Progenitor cell of endocrine pancreas (in vitro differentiated cells): ENCODE results near the gene DDX56. TPM values are rescaled to one million over a fixed set of nuclear protein-coding genes. Genes with fewer than 3 reads are reported as not detected.

Experiments
- DNase-seq: peaks from one replicate; pipeline ENCODE4 v3.0.0; 2021; ENCODE audit warnings: low spot score; ENCODE audit not compliant: unreplicated experiment
- H3K27ac Mint-ChIP-seq: 2 replicates; pipeline ENCODE4 v1.8.0; 2021; ENCODE audit warnings: mild to moderate bottlenecking, moderate library complexity, mixed read lengths
- H3K27me3 Mint-ChIP-seq: 2 replicates; pipeline ENCODE4 v1.8.0; 2021; ENCODE audit warnings: mixed read lengths
- H3K36me3 Mint-ChIP-seq: 2 replicates; pipeline ENCODE4 v1.8.0; 2022; ENCODE audit warnings: mixed read lengths; ENCODE audit not compliant: insufficient read depth
- H3K4me1 Mint-ChIP-seq: 2 replicates; pipeline ENCODE4 v1.8.0; 2021; ENCODE audit warnings: low read depth, mixed read lengths
- H3K4me3 Mint-ChIP-seq: 2 replicates; pipeline ENCODE4 v1.8.0; 2021; ENCODE audit warnings: low read depth, mild to moderate bottlenecking, moderate library complexity, mixed read lengths
- H3K9me3 Mint-ChIP-seq: 2 replicates; pipeline ENCODE4 v1.8.0; 2021; ENCODE audit warnings: low read depth, mixed read lengths
- CTCF ChIP-seq: fragments of 200-600 bp; sonication (generic); IDR thresholded peaks from one replicate; pipeline ENCODE4 v1.5.0; 2021; ENCODE audit warnings: antibody characterized with exemption, mild to moderate bottlenecking; ENCODE audit not compliant: unreplicated experiment
- total RNA-seq: library from RNA; stranded (reverse); gene quantifications from 2 replicates; pipeline ENCODE4 v1.2.1, GENCODE V29; 2021

Gene DDX56
- total RNA-seq, 1 donor from 2014 or later = 111 TPM

DNA sequence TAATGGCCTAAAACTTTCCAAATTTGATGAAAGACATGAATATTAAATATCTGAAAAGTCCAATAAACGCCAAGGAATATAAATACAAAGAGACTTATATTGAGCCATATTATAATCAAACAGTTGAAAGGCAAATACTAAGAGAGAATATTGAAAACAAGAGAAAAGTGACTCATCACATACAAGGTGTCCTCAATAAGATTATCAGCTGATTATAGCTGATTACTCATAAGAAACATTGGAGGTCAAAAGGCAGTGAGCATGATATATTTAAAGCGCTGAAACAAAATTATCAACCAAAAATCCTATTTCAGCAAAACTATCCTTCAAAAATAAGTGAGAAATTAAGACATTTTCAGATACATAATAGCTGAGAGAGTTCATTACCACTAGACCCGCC is 24.8 kb downstream of the DDX56 start:
- H3K36me3 Mint-ChIP-seq = no peaks in the 10 kb centered on the region
- no peak overlapping the region for H3K27ac Mint-ChIP-seq
- DNase-seq = no peak
- no peak overlapping the region for H3K4me3 Mint-ChIP-seq
- H3K27me3 Mint-ChIP-seq = no peaks in the 10 kb centered on the region
- no peaks in the 10 kb centered on the region for H3K4me1 Mint-ChIP-seq
- no peaks in the 10 kb centered on the region for H3K9me3 Mint-ChIP-seq
- no peak for TF ChIP-seq CTCF

DNA sequence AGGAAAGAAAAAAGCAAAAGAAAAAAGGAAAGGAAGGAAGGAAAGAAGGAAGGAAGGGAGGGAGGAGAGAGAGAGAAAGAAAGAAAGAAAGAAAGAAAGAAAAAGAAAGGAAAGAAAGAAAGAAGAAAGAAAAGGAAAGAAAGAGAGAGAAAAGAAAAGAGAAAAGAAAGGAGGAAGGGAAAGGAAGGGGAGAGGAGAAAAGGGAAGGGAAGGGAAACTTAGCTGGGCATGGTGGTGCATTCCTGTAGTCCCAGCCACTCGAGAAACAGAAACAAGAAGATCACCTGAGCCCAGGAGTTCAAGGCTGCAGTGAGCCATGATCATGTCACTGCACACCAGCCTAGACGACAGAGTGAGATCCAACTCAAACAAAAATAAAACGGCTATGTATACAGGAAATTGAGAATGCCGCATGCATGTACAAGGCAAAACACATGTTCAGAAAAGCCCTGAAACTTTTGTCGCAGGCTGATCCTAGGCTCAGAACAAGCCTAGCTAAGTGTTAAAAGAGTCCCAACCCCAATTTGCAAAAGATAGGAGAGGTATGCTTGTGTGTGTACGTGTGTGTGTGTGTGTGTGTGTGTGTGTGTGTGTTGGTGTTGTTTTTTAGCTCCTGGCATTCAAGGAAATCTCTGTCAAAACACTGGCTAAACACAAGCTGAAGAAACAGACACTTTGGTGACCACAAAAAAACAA is 26.0 kb downstream of the DDX56 start:
- no peak overlapping the region for H3K4me3 Mint-ChIP-seq
- no peak overlapping the region for H3K27ac Mint-ChIP-seq
- no peaks in the 10 kb centered on the region for H3K9me3 Mint-ChIP-seq
- peaks cover 4% of the 10 kb centered on the region for H3K4me1 Mint-ChIP-seq
- no peak for DNase-seq
- no peaks in the 10 kb centered on the region for H3K27me3 Mint-ChIP-seq
- no peaks in the 10 kb centered on the region for H3K36me3 Mint-ChIP-seq
- no peak for TF ChIP-seq CTCF

- TF ChIP-seq CTCF = no peak
- Mint-ChIP-seq H3K27ac (peak overlapping the region; percentile 94), H3K36me3 (peaks cover 8% of the 10 kb centered on the region)
These were observed 31.7 kb downstream of the DDX56 start for GRCh38 chr7:44541876-44542610.

GRCh38 chr7:44541028-44541869 is 32.5 kb downstream of the DDX56 start, which contains the start of gene NPC1L1:
TSS of gene NPC1L1 (minus strand) at chr7:44541330. CDS start at chr7:44541259, 71 bp downstream.
- no peak for TF ChIP-seq CTCF
- Mint-ChIP-seq H3K27me3 (no peaks in the 10 kb centered on the region), H3K36me3 (peaks cover 8% of the 10 kb centered on the region), H3K4me3 (peak within 1 kb of the TSS; percentile 65), H3K4me1 (peaks cover 45% of the 10 kb centered on the region), H3K27ac (peak within 1 kb of the TSS; percentile 94), H3K9me3 (no peaks in the 10 kb centered on the region)
- peak; percentile 63 for DNase-seq

More at GRCh38 chr7:44541876-44542610, 31.7 kb downstream of the DDX56 start:
- H3K27me3 Mint-ChIP-seq = no peaks in the 10 kb centered on the region
- DNase-seq = no peak
- H3K4me1 Mint-ChIP-seq = peaks cover 45% of the 10 kb centered on the region
- no peaks in the 10 kb centered on the region for H3K9me3 Mint-ChIP-seq
- peak overlapping the region; percentile 17 for H3K4me3 Mint-ChIP-seq

- Mint-ChIP-seq H3K4me3 (peak overlapping the region; percentile 65), H3K27me3 (no peaks in the 10 kb centered on the region), H3K36me3 (peaks cover 8% of the 10 kb centered on the region), H3K4me1 (peaks cover 45% of the 10 kb centered on the region), H3K9me3 (no peaks in the 10 kb centered on the region), H3K27ac (peak overlapping the region; percentile 85)
- DNase-seq = no peak
- no peak for TF ChIP-seq CTCF
These were observed 33.1 kb downstream of the DDX56 start for GRCh38 chr7:44540592-44541027.
